GM15510 (cell line): ENCODE results near the gene PLCG2.

Experiments used
- POLR2A ChIP-seq: IDR thresholded peaks from 3 replicates; pipeline ENCODE4 v1.6.1; 2011; ENCODE audit warnings: borderline replicate concordance; ENCODE audit not compliant: insufficient read length; ENCODE audit errors: extremely low read depth

Gene PLCG2

GRCh38 chr16:81942007-81942601, 163.0 kb downstream of the PLCG2 start:
- TF ChIP-seq POLR2A: no peak

GRCh38 chr16:81945665-81946064, 166.6 kb downstream of the PLCG2 start:
- no peak for TF ChIP-seq POLR2A

- TF ChIP-seq POLR2A: no peak
Observed at GRCh38 chr16:81946206-81946605, 167.1 kb downstream of the PLCG2 start.

GRCh38 chr16:81951564-81951963, 172.5 kb downstream of the PLCG2 start:
- TF ChIP-seq POLR2A: no peak

- TF ChIP-seq POLR2A: no peak
Observed at GRCh38 chr16:81956213-81956948, 177.3 kb downstream of the PLCG2 start.

GRCh38 chr16:81964808-81965207, 185.7 kb downstream of the PLCG2 start:
- TF ChIP-seq POLR2A: no peak

GRCh38 chr16:81967358-81967757, 188.3 kb downstream of the PLCG2 start:
- TF ChIP-seq POLR2A: no peak

GRCh38 chr16:81971853-81972252, 192.8 kb downstream of the PLCG2 start:
- no peak for TF ChIP-seq POLR2A

- TF ChIP-seq POLR2A: no peak
Observed at GRCh38 chr16:81973737-81974136, 194.6 kb downstream of the PLCG2 start.

- no peak for TF ChIP-seq POLR2A
Observed at GRCh38 chr16:81975637-81976036, 196.5 kb downstream of the PLCG2 start.

GRCh38 chr16:81987121-81987520, 208.0 kb downstream of the PLCG2 start:
- no peak for TF ChIP-seq POLR2A

GRCh38 chr16:81987706-81988105, 208.6 kb downstream of the PLCG2 start:
- TF ChIP-seq POLR2A: no peak

- no peak for TF ChIP-seq POLR2A
Observed at GRCh38 chr16:81992859-81993258, 213.8 kb downstream of the PLCG2 start.

- no peak for TF ChIP-seq POLR2A
Observed at GRCh38 chr16:81994485-81994884, 215.4 kb downstream of the PLCG2 start.

GRCh38 chr16:81995651-81996050, 216.6 kb downstream of the PLCG2 start:
- TF ChIP-seq POLR2A: no peak
